SK-N-SH (cell line): ENCODE measurements around the gene LMAN1. TPM values are rescaled to one million over a fixed set of nuclear protein-coding genes. Genes with fewer than 3 reads are reported as not detected.

Experiments
- CTCF ChIA-PET: fragments of 300-600, 350-600 bp; formaldehyde crosslinking; extraction: SDS; loops from one replicate; lab custom pipeline; 2021; lab: Yijun Ruan, JAX
- POLR2A ChIA-PET: fragments of 350-600 bp; sonication (Branson Sonifier 250); formaldehyde crosslinking; extraction: SDS; loops from one replicate; lab custom pipeline; 2020; ENCODE audit warnings: antibody characterized with exemption, inconsistent platforms; lab: Yijun Ruan, JAX
- DNase-seq: peaks from one replicate; pipeline ENCODE4 v3.0.0; 2012
- H2AFZ ChIP-seq: fragments of 200-600 bp; sonication (generic); 2 replicates; pipeline ENCODE4 v1.8.1; 2016; ENCODE audit warnings: antibody characterized with exemption, mild to moderate bottlenecking, low read depth
- H3F3A ChIP-seq: fragments of 200-600 bp; sonication (generic); replicated peaks from 2 replicates; pipeline ENCODE3; 2016; ENCODE audit warnings: antibody characterized with exemption, mild to moderate bottlenecking; ENCODE audit not compliant: insufficient read depth
- H3K27ac ChIP-seq, 2 experiments: fragments of 200-500 bp in 1 of 2; fragments of 200-600 bp in 1 of 2; sonication (Bioruptor generic) in 1 of 2; sonication (generic), shearing (Covaris generic) in 1 of 2; 2 replicates each; pipeline versions ENCODE4 v1.5.1 to v1.6.1; 2014 to 2016; ENCODE audit warnings: low read depth in 2 of 2, inconsistent platforms in 1 of 2, low read length in 1 of 2, mild to moderate bottlenecking in 1 of 2, mixed read lengths in 1 of 2
- H3K27me3 ChIP-seq: fragments of 200-600 bp; sonication (generic), shearing (Covaris generic); 2 replicates; pipeline ENCODE4 v1.6.1; 2016; ENCODE audit warnings: mixed run types; ENCODE audit not compliant: insufficient read depth
- H3K36me3 ChIP-seq, 2 experiments: fragments of 200-500 bp in 1 of 2; fragments of 200-600 bp in 1 of 2; sonication (Bioruptor generic) in 1 of 2; sonication (generic) in 1 of 2; replicated peaks in 1 of 2; 2 replicates each; pipeline versions ENCODE3 to v1.5.1; 2014 to 2016; ENCODE audit warnings: low read length in 1 of 2, mild to moderate bottlenecking in 1 of 2; ENCODE audit not compliant: insufficient read depth in 2 of 2, control insufficient read depth in 1 of 2
- H3K4me1 ChIP-seq, 2 experiments: fragments of 200-500 bp in 1 of 2; fragments of 200-600 bp in 1 of 2; sonication (Bioruptor generic) in 1 of 2; sonication (generic), shearing (Covaris generic) in 1 of 2; 2 replicates each; pipeline versions ENCODE4 v1.5.1 to v1.6.1; 2014 to 2016; ENCODE audit warnings: low read depth in 1 of 2, low read length in 1 of 2, mixed run types in 1 of 2; ENCODE audit not compliant: insufficient read depth in 2 of 2, control insufficient read depth in 1 of 2
- H3K4me2 ChIP-seq: fragments of 200-600 bp; sonication (generic), shearing (Covaris generic); 2 replicates; pipeline ENCODE4 v1.6.1; 2017; ENCODE audit warnings: mixed run types
- H3K4me3 ChIP-seq, 2 experiments: fragments of 200-500 bp in 1 of 2; fragments of 200-600 bp in 1 of 2; sonication (Bioruptor generic) in 1 of 2; sonication (generic), shearing (Covaris generic) in 1 of 2; 2 replicates each; pipeline versions ENCODE4 v1.5.1 to v1.8.1; 2014 to 2016; ENCODE audit warnings: low read depth in 2 of 2, inconsistent platforms in 1 of 2, low read length in 1 of 2, mild to moderate bottlenecking in 1 of 2, mixed read lengths in 1 of 2, moderate library complexity in 1 of 2
- H3K79me2 ChIP-seq: fragments of 200-600 bp; sonication (generic); 2 replicates; pipeline ENCODE4 v1.8.1; 2017; ENCODE audit warnings: mild to moderate bottlenecking; ENCODE audit not compliant: insufficient read depth
- H3K9ac ChIP-seq: fragments of 200-600 bp; sonication (generic); 2 replicates; pipeline ENCODE4 v1.6.1; 2017; ENCODE audit warnings: mixed run types
- H3K9me2 ChIP-seq: fragments of 200-600 bp; sonication (generic); 2 replicates; pipeline ENCODE4 v1.6.1; 2017; ENCODE audit warnings: mixed run types
- H3K9me3 ChIP-seq: fragments of 200-600 bp; sonication (generic); 2 replicates; pipeline ENCODE4 v1.6.1; 2017; ENCODE audit warnings: mixed run types, mild to moderate bottlenecking, moderate library complexity
- H4K20me1 ChIP-seq: fragments of 200-600 bp; sonication (generic); 2 replicates; pipeline ENCODE4 v1.6.1; 2017; ENCODE audit warnings: mild to moderate bottlenecking, mixed run types; ENCODE audit not compliant: insufficient read depth
- CHD2 ChIP-seq: fragments of 150-350 bp; IDR thresholded peaks from 2 replicates; pipeline ENCODE4 v1.6.1; 2018; ENCODE audit warnings: low read length; ENCODE audit not compliant: partially characterized antibody
- ELF1 ChIP-seq: IDR thresholded peaks from 2 replicates; pipeline ENCODE4 v1.4.0; 2012
- EZH2phosphoT487 ChIP-seq: fragments of 200-600 bp; sonication (generic); IDR thresholded peaks from 2 replicates; pipeline ENCODE4 v1.6.1; 2017; ENCODE audit warnings: low read depth, mixed run types, mild to moderate bottlenecking, antibody characterized with exemption, moderate library complexity, borderline replicate concordance
- FOSL2 ChIP-seq: IDR thresholded peaks from 2 replicates; pipeline ENCODE4 v1.4.0; 2012; ENCODE audit warnings: low read depth, mild to moderate bottlenecking, moderate library complexity, borderline replicate concordance
- FOXM1 ChIP-seq: IDR thresholded peaks from 2 replicates; pipeline ENCODE4 v1.4.0; 2012; ENCODE audit warnings: low read depth, mild to moderate bottlenecking
- GABPA ChIP-seq: IDR thresholded peaks from 2 replicates; pipeline ENCODE4 v1.4.0; 2012; ENCODE audit warnings: low read depth, mild to moderate bottlenecking
- JUND ChIP-seq: IDR thresholded peaks from 2 replicates; pipeline ENCODE4 v1.4.0; 2012
- MXI1 ChIP-seq: IDR thresholded peaks from 2 replicates; pipeline ENCODE4 v1.6.1; 2012; ENCODE audit warnings: mild to moderate bottlenecking, low read depth, low read length, improper control_type of control experiment
- POLR2AphosphoS5 ChIP-seq: IDR thresholded peaks from 2 replicates; pipeline ENCODE4 v1.6.1; 2012; ENCODE audit warnings: low read depth, low read length
- RCOR1 ChIP-seq: fragments of 150-350 bp; IDR thresholded peaks from 2 replicates; pipeline ENCODE4 v1.6.1; 2017; ENCODE audit warnings: antibody characterized with exemption, low read length
- RFX5 ChIP-seq: IDR thresholded peaks from 2 replicates; pipeline ENCODE4 v1.6.1; 2012; ENCODE audit warnings: mild to moderate bottlenecking, improper control_type of control experiment, low read length
- RXRA ChIP-seq: IDR thresholded peaks from 2 replicates; pipeline ENCODE4 v1.4.0; 2012; ENCODE audit warnings: low read depth, mild to moderate bottlenecking, borderline replicate concordance
- SIN3A ChIP-seq: IDR thresholded peaks from 2 replicates; pipeline ENCODE4 v1.6.1; 2012; ENCODE audit warnings: low read depth, mild to moderate bottlenecking, low read length, moderate library complexity, borderline replicate concordance
- SMC3 ChIP-seq: IDR thresholded peaks from 2 replicates; pipeline ENCODE4 v1.6.1; 2012; ENCODE audit warnings: low read depth, low read length, improper control_type of control experiment
- TAF1 ChIP-seq: IDR thresholded peaks from 2 replicates; pipeline ENCODE4 v1.6.1; 2012; ENCODE audit warnings: low read depth, mild to moderate bottlenecking, low read length, moderate library complexity, borderline replicate concordance
- TCF12 ChIP-seq: IDR thresholded peaks from 2 replicates; pipeline ENCODE4 v1.4.0; 2012
- TEAD4 ChIP-seq: IDR thresholded peaks from 2 replicates; pipeline ENCODE4 v1.4.0; 2012; ENCODE audit warnings: mild to moderate bottlenecking, borderline replicate concordance; ENCODE audit not compliant: insufficient read depth
- YY1 ChIP-seq: IDR thresholded peaks from 2 replicates; pipeline ENCODE4 v1.4.0; 2012; ENCODE audit warnings: low read depth, mild to moderate bottlenecking
- WGBS: methylation state at CpG from one replicate; pipeline ENCODE4 v1.1.6; 2017; ENCODE audit warnings: low lambda C conversion rate; 5-methylcytosine and 5-hydroxymethylcytosine counted together
- polyA plus RNA-seq, 3 experiments: library from polyadenylated mRNA; depleted of rRNA; stranded (reverse); fragments of >200 nt; gene quantifications; 2 replicates each; pipeline ENCODE4 v1.2.3, GENCODE V29; 2012
- TF ChIP-seq, protein P1 (sequence below): fragments of 150-350 bp; IDR thresholded peaks from 2 replicates; pipeline ENCODE4 v1.6.1; 2017; ENCODE audit warnings: antibody characterized with exemption, low read length, low read depth, borderline replicate concordance
- TF ChIP-seq, protein P2 (sequence below): IDR thresholded peaks from 2 replicates; pipeline ENCODE4 v1.4.0; 2012; ENCODE audit warnings: low read depth, borderline replicate concordance
- TF ChIP-seq, protein P3 (sequence below): IDR thresholded peaks from 2 replicates; pipeline ENCODE4; 2012
- TF ChIP-seq, protein P4 (sequence below): IDR thresholded peaks from 2 replicates; pipeline ENCODE4 v1.4.0; 2012; ENCODE audit warnings: low read depth, borderline replicate concordance

LMAN1 gene
- polyA plus RNA-seq, 1 of the 3 experiments (the other 2 are of a cell fraction) = 43.4 TPM

DNA sequence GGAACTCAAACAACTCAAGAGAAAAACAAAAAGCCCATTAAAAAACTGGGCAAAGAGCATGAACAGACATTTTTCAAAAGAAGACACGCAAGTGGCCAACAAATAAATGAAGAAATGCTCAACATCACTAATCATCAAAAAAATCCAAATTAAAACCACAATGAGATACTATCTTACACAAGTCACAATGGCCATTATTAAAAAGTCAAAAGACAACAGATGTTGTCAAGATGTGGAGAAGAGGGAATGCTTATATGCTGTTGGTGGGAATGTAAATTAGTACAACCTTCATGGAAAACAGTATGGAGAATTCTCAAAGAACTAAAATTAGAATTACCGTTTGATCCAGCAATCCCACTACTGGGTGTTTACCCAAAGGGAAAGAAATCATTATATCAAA, 15.1 kb downstream of the LMAN1 start:
- no peak for DNase-seq
- 93% methylated on average over 2 of the region's 2 CpGs for WGBS
- CTCF ChIA-PET = interaction anchor here (0.8 kb wide), 1 partner anchor 95 kb away, joined by 3 read pairs; no protein-coding TSS in a partner anchor
- Histone ChIP-seq H3K27ac (no peak overlapping the region), H3K4me1 (no peaks in the 10 kb centered on the region), H3K4me3 (no peak overlapping the region)
- TF ChIP-seq, protein P1, sequence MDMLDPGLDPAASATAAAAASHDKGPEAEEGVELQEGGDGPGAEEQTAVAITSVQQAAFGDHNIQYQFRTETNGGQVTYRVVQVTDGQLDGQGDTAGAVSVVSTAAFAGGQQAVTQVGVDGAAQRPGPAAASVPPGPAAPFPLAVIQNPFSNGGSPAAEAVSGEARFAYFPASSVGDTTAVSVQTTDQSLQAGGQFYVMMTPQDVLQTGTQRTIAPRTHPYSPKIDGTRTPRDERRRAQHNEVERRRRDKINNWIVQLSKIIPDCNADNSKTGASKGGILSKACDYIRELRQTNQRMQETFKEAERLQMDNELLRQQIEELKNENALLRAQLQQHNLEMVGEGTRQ = no peak
- no peak for TF ChIP-seq TAF1
- TF ChIP-seq RCOR1 = no peak
- TF ChIP-seq, protein P2, sequence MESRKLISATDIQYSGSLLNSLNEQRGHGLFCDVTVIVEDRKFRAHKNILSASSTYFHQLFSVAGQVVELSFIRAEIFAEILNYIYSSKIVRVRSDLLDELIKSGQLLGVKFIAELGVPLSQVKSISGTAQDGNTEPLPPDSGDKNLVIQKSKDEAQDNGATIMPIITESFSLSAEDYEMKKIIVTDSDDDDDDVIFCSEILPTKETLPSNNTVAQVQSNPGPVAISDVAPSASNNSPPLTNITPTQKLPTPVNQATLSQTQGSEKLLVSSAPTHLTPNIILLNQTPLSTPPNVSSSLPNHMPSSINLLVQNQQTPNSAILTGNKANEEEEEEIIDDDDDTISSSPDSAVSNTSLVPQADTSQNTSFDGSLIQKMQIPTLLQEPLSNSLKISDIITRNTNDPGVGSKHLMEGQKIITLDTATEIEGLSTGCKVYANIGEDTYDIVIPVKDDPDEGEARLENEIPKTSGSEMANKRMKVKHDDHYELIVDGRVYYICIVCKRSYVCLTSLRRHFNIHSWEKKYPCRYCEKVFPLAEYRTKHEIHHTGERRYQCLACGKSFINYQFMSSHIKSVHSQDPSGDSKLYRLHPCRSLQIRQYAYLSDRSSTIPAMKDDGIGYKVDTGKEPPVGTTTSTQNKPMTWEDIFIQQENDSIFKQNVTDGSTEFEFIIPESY = no peak
- no peak for TF ChIP-seq ELF1
- TF ChIP-seq, all 33 proteins: peak for 0
- peaks cover 51% of the 10 kb centered on the region for H3K79me2 ChIP-seq
- H3K9me2 ChIP-seq = no peaks in the 10 kb centered on the region
- no peak overlapping the region for H2AFZ ChIP-seq
- H3K4me2 ChIP-seq = no peak overlapping the region
- H3F3A ChIP-seq = peaks cover 3% of the 10 kb centered on the region
- no peaks in the 10 kb centered on the region for H3K27me3 ChIP-seq
- POLR2A ChIA-PET = no interaction called here
- H4K20me1 ChIP-seq = peaks cover 5% of the 10 kb centered on the region
- H3K9me3 ChIP-seq = no peaks in the 10 kb centered on the region
- H3K9ac ChIP-seq = no peak overlapping the region
- peaks cover 72 to 98% of the 10 kb centered on the region in 2 experiments for H3K36me3 ChIP-seq

DNA sequence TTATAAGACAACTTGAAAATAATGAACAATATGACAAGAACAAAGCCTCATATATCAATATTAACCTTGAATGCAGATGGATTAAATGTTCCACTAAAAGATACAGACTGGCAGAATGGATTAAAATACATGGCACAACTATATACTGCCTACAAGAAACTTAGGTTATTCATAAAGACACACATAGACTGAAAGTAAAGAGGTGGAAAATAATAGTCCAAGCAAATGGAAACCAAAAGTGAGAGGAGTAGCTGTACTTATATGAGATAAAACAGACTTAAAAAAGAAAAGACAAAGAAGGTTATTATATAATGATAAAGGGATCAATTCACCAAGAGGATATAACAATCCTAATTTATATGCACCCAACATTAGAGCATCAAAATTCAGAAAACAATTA, 18.2 kb downstream of the LMAN1 start:
- Histone ChIP-seq H3K79me2 (peaks cover 54% of the 10 kb centered on the region), H3K9me2 (no peaks in the 10 kb centered on the region), H3K9ac (no peak overlapping the region), H4K20me1 (peaks cover 5% of the 10 kb centered on the region), H2AFZ (no peak overlapping the region), H3K4me3 (no peak overlapping the region), H3K4me1 (no peaks in the 10 kb centered on the region), H3K9me3 (no peaks in the 10 kb centered on the region), H3K27me3 (no peaks in the 10 kb centered on the region), H3K4me2 (no peak overlapping the region), H3K27ac (no peak overlapping the region), H3F3A (no peaks in the 10 kb centered on the region), H3K36me3 (peaks cover 78 to 99% of the 10 kb centered on the region in 2 experiments)
- ChIA-PET POLR2A (no interaction called here), CTCF (interaction anchor here (1.3 kb wide), 1 partner anchor 62 kb away, joined by 6 read pairs; no protein-coding TSS in a partner anchor)
- DNase-seq = no peak
- no peak for TF ChIP-seq GABPA
- no peak for TF ChIP-seq TAF1
- TF ChIP-seq MXI1 = no peak
- no peak for TF ChIP-seq SIN3A
- no peak for TF ChIP-seq ELF1
- no peak for TF ChIP-seq POLR2AphosphoS5
- no peak for TF ChIP-seq RFX5
- no peak for TF ChIP-seq SMC3
- TF ChIP-seq TEAD4 = no peak
- TF ChIP-seq CHD2 = no peak
- TF ChIP-seq YY1 = no peak
- no peak for TF ChIP-seq TCF12
- TF ChIP-seq, protein P3, sequence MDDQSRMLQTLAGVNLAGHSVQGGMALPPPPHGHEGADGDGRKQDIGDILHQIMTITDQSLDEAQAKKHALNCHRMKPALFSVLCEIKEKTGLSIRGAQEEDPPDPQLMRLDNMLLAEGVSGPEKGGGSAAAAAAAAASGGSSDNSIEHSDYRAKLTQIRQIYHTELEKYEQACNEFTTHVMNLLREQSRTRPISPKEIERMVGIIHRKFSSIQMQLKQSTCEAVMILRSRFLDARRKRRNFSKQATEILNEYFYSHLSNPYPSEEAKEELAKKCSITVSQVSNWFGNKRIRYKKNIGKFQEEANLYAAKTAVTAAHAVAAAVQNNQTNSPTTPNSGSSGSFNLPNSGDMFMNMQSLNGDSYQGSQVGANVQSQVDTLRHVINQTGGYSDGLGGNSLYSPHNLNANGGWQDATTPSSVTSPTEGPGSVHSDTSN = no peak
- TF ChIP-seq FOXM1 = no peak
- TF ChIP-seq JUND = no peak
- TF ChIP-seq EZH2phosphoT487 = no peak
- TF ChIP-seq, protein P1 = no peak
- TF ChIP-seq FOSL2 = no peak
- no peak for TF ChIP-seq RXRA
- TF ChIP-seq, protein P4, sequence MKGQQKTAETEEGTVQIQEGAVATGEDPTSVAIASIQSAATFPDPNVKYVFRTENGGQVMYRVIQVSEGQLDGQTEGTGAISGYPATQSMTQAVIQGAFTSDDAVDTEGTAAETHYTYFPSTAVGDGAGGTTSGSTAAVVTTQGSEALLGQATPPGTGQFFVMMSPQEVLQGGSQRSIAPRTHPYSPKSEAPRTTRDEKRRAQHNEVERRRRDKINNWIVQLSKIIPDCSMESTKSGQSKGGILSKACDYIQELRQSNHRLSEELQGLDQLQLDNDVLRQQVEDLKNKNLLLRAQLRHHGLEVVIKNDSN = no peak
